ENCODE results near the gene GPR65. TPM values are rescaled to one million over a fixed set of nuclear protein-coding genes. Genes with fewer than 3 reads are reported as not detected.

The GPR65 gene
- total RNA-seq, 1 donor from 2014 or later, result 0.54 TPM

DNA sequence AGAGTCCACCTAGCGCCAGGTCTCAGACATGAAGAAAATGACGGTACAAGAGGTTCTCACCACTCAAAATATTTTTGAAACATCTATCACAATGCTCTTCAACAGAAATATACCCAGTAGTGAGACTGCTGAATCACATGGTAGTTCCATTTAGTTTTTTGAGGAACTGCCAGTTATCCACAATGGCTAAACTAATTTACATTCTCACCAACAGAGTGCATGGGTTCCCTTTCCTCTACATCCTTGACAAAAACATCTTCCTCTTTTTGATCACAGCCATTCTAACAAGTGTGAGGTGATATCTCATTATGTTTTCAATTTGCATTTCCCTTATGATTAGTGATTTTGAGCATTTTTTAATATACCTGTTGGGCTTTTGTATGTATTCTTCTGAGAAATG, 5.7 kb upstream of the GPR65 start:
- Histone ChIP-seq H4K20me1 (ENCODE audit: insufficient read depth, low read length) (no peaks in the 10 kb centered on the region), H3K4me2 (ENCODE audit: low read length) (no peak overlapping the region), H3K9ac (ENCODE audit: low read length) (no peak overlapping the region), H3K36me3 (ENCODE audit: insufficient read depth, low read length) (no peaks in the 10 kb centered on the region), H3K27ac (ENCODE audit: low read depth, low read length) (no peak overlapping the region), H3K79me2 (ENCODE audit: insufficient read depth, low read length) (no peaks in the 10 kb centered on the region), H3K27me3 (ENCODE audit: insufficient read depth, low read length) (no peaks in the 10 kb centered on the region), H3K4me3 (ENCODE audit: insufficient read depth, low read depth, low read length) (no peak overlapping the region), H2AFZ (ENCODE audit: low read depth, low read length) (no peak overlapping the region), H3K4me1 (ENCODE audit: insufficient read depth, low read length) (peaks cover 7% of the 10 kb centered on the region), H3K9me3 (ENCODE audit: insufficient read depth, low read depth, low read length) (no peaks in the 10 kb centered on the region)
- TF ChIP-seq EZH2 (IDR thresholded peaks at IDR 0.05; ENCODE audit: insufficient read depth, low read length), result no peak
- TF ChIP-seq, protein P1, sequence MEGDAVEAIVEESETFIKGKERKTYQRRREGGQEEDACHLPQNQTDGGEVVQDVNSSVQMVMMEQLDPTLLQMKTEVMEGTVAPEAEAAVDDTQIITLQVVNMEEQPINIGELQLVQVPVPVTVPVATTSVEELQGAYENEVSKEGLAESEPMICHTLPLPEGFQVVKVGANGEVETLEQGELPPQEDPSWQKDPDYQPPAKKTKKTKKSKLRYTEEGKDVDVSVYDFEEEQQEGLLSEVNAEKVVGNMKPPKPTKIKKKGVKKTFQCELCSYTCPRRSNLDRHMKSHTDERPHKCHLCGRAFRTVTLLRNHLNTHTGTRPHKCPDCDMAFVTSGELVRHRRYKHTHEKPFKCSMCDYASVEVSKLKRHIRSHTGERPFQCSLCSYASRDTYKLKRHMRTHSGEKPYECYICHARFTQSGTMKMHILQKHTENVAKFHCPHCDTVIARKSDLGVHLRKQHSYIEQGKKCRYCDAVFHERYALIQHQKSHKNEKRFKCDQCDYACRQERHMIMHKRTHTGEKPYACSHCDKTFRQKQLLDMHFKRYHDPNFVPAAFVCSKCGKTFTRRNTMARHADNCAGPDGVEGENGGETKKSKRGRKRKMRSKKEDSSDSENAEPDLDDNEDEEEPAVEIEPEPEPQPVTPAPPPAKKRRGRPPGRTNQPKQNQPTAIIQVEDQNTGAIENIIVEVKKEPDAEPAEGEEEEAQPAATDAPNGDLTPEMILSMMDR (IDR thresholded peaks at IDR 0.05; ENCODE audit: insufficient read depth, low read depth, low read length), result no peak
- FAIRE-seq, result no peak
- no peak for DNase-seq (ENCODE audit: low read depth)
- Mint-ChIP-seq H3K36me3 (ENCODE audit: low read depth, unreplicated experiment) (no peaks in the 10 kb centered on the region), H3K9me3 (ENCODE audit: unreplicated experiment) (no peaks in the 10 kb centered on the region), H3K27me3 (ENCODE audit: low read depth, unreplicated experiment) (no peaks in the 10 kb centered on the region), H3K4me1 (ENCODE audit: low read depth, unreplicated experiment) (peaks cover 27% of the 10 kb centered on the region), H3K27ac (ENCODE audit: unreplicated experiment) (no peak overlapping the region), H3K4me3 (ENCODE audit: unreplicated experiment) (no peak overlapping the region)

DNA sequence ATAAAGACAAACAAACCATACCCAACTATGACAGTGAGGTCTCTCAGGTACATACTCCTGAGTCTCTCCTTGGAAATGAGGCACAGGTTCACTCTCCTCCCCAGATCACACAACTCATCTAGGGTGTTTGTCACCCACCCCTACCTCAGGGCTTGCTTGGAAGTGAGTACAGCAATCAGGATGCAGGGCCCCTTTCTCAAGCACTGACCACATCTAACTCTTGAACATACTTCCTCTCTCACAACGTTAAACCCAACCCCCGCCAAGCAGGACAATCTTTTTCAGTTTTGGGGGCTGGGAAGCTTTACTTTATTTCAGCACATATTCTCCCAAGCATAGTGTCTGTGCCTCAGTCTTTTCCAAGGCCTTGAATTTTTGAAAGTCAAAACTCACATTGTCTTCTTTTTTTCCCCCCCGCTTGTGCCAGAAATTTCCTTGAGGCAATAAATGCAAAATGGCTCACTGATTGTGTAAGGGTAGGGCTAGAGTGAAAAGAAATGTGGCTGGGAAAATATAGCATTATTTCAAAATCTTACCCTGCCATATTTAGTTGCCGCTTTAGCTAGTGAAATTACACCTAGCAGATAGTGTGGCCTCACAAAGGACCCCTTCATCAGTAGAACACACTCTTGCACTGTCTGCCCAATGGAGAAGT, 2.4 kb upstream of the GPR65 start:
- Mint-ChIP-seq H3K4me3 (ENCODE audit: unreplicated experiment) (no peak overlapping the region), H3K9me3 (ENCODE audit: unreplicated experiment) (no peaks in the 10 kb centered on the region), H3K36me3 (ENCODE audit: low read depth, unreplicated experiment) (no peaks in the 10 kb centered on the region), H3K27ac (ENCODE audit: unreplicated experiment) (peak overlapping the region; percentile 10), H3K4me1 (ENCODE audit: low read depth, unreplicated experiment) (peaks cover 8% of the 10 kb centered on the region), H3K27me3 (ENCODE audit: low read depth, unreplicated experiment) (no peaks in the 10 kb centered on the region)
- no peak overlapping the region for H3K9ac ChIP-seq (ENCODE audit: low read length)
- H2AFZ ChIP-seq (ENCODE audit: low read depth, low read length), result no peak overlapping the region
- TF ChIP-seq, protein P1 (IDR thresholded peaks at IDR 0.05; ENCODE audit: insufficient read depth, low read depth, low read length), result no peak
- TF ChIP-seq EZH2 (IDR thresholded peaks at IDR 0.05; ENCODE audit: insufficient read depth, low read length), result no peak
- no peaks in the 10 kb centered on the region for H3K9me3 ChIP-seq (ENCODE audit: insufficient read depth, low read depth, low read length)
- H3K36me3 ChIP-seq (ENCODE audit: insufficient read depth, low read length), result no peaks in the 10 kb centered on the region
- no peak for FAIRE-seq
- H3K4me1 ChIP-seq (ENCODE audit: insufficient read depth, low read length), result no peaks in the 10 kb centered on the region
- no peaks in the 10 kb centered on the region for H3K27me3 ChIP-seq (ENCODE audit: insufficient read depth, low read length)
- no peak overlapping the region for H3K27ac ChIP-seq (ENCODE audit: low read depth, low read length)
- H3K4me3 ChIP-seq (ENCODE audit: insufficient read depth, low read depth, low read length), result no peak overlapping the region
- no peak for DNase-seq (ENCODE audit: low read depth)
- H3K4me2 ChIP-seq (ENCODE audit: low read length), result no peak overlapping the region
- H4K20me1 ChIP-seq (ENCODE audit: insufficient read depth, low read length), result no peaks in the 10 kb centered on the region
- no peaks in the 10 kb centered on the region for H3K79me2 ChIP-seq (ENCODE audit: insufficient read depth, low read length)

DNA sequence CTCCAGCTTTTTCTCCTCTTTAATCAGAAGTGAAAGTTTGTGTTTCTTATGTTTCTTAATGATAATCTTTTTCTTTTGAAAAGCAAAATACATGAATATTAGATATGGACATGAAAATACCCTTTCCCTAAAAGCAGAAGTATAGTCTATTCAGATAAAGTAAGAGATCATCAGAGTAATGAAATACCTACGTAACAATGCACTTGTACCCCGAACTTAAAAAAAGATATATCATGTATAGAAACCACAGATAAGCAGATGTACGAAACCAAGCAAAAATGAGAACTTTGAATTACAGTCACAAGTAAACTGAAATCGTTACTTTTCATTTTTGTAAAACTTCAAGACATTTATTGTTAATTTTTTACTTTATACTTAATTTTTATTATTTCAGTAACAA, 1.5 kb upstream of the GPR65 start:
- no peaks in the 10 kb centered on the region for H3K36me3 ChIP-seq (ENCODE audit: insufficient read depth, low read length)
- no peaks in the 10 kb centered on the region for H3K9me3 ChIP-seq (ENCODE audit: insufficient read depth, low read depth, low read length)
- H3K4me3 ChIP-seq (ENCODE audit: insufficient read depth, low read depth, low read length), result no peak overlapping the region
- Mint-ChIP-seq H3K4me1 (ENCODE audit: low read depth, unreplicated experiment) (peaks cover 8% of the 10 kb centered on the region), H3K27ac (ENCODE audit: unreplicated experiment) (no peak overlapping the region), H3K36me3 (ENCODE audit: low read depth, unreplicated experiment) (no peaks in the 10 kb centered on the region), H3K27me3 (ENCODE audit: low read depth, unreplicated experiment) (no peaks in the 10 kb centered on the region), H3K4me3 (ENCODE audit: unreplicated experiment) (no peak overlapping the region), H3K9me3 (ENCODE audit: unreplicated experiment) (no peaks in the 10 kb centered on the region)
- H3K4me1 ChIP-seq (ENCODE audit: insufficient read depth, low read length), result no peaks in the 10 kb centered on the region
- no peak overlapping the region for H3K9ac ChIP-seq (ENCODE audit: low read length)
- no peaks in the 10 kb centered on the region for H4K20me1 ChIP-seq (ENCODE audit: insufficient read depth, low read length)
- DNase-seq (ENCODE audit: low read depth) (no peak), FAIRE-seq (no peak)
- no peaks in the 10 kb centered on the region for H3K27me3 ChIP-seq (ENCODE audit: insufficient read depth, low read length)
- H3K27ac ChIP-seq (ENCODE audit: low read depth, low read length), result no peak overlapping the region
- no peak for TF ChIP-seq EZH2 (IDR thresholded peaks at IDR 0.05; ENCODE audit: insufficient read depth, low read length)
- TF ChIP-seq, protein P1 (IDR thresholded peaks at IDR 0.05; ENCODE audit: insufficient read depth, low read depth, low read length), result no peak
- no peak overlapping the region for H2AFZ ChIP-seq (ENCODE audit: low read depth, low read length)
- H3K4me2 ChIP-seq (ENCODE audit: low read length), result no peak overlapping the region
- H3K79me2 ChIP-seq (ENCODE audit: insufficient read depth, low read length), result no peaks in the 10 kb centered on the region
